ENCODE measurements around the gene ABI1. TPM values are rescaled to one million over a fixed set of nuclear protein-coding genes. Genes with fewer than 3 reads are reported as not detected.
A peak's percentile ranks its signal among the peaks of the same experiment; 100 is the strongest.

The ABI1 gene
- total and polyA plus RNA-seq, 2 of the 4 experiments (the other 2 are of a cell fraction): 49.6 to 71.3 TPM

- CTCF ChIA-PET: interaction anchor here (0.5 to 4.5 kb wide), 12 partner anchors 11 to 613 kb away, joined by 3 to 44 read pairs (median 3); partner anchors contain the start of gene ABI1
- Histone ChIP-seq H2BK20ac (ENCODE audit: low read depth, low read length) (no peak overlapping the region), H3K4me2 (ENCODE audit: low read depth, low read length) (no peak overlapping the region), H3K9me3 (ENCODE audit: control insufficient read depth, insufficient read depth, low read length) (no peaks in the 10 kb centered on the region), H2AFZ (replicated peaks; ENCODE audit: low read length, poor library complexity) (no peak overlapping the region), H3K4me1 (ENCODE audit: control insufficient read depth, insufficient read depth, low read length) (no peaks in the 10 kb centered on the region; the same call in 1 of the 2 replicates), H3K27ac (ENCODE audit: insufficient read depth, low read length) (no peak overlapping the region), H3K9me1 (ENCODE audit: insufficient read depth, low read length) (no peaks in the 10 kb centered on the region), H4K8ac (ENCODE audit: low read depth in 2 of 2, low read length in 2 of 2) (no peak overlapping the region), H2AK9ac (replicated peaks; ENCODE audit: low read depth, low read length, poor library complexity) (no peak overlapping the region), H2BK15ac (ENCODE audit: low read depth, low read length) (no peak overlapping the region), H3K9ac (ENCODE audit: low read depth, low read length) (no peak overlapping the region), H2AK5ac (ENCODE audit: low read depth, low read length) (no peak overlapping the region), H4K20me1 (ENCODE audit: insufficient read depth, low read length) (no peaks in the 10 kb centered on the region), H3K56ac (ENCODE audit: extremely low read depth, insufficient read depth, low read length) (no peak overlapping the region), H3K27me3 (ENCODE audit: control insufficient read depth, insufficient read depth, low read length) (peaks cover 9% of the 10 kb centered on the region), H2BK5ac (ENCODE audit: low read depth, low read length, poor library complexity, severe bottlenecking) (no peak overlapping the region), H3K36me3 (ENCODE audit: control insufficient read depth, insufficient read depth, low read length) (no peaks in the 10 kb centered on the region), H3K18ac (ENCODE audit: low read depth, low read length) (no peak overlapping the region), H4K5ac (ENCODE audit: low read depth, low read length) (no peak overlapping the region), H3K79me1 (ENCODE audit: low read depth in 1 of 2, low read length in 2 of 2) (no peaks in the 10 kb centered on the region), H4K91ac (ENCODE audit: insufficient read depth, low read depth, low read length) (no peak overlapping the region), H2BK120ac (ENCODE audit: low read depth, low read length) (no peak overlapping the region), H3K4ac (ENCODE audit: low read depth, low read length) (no peak overlapping the region), H3K14ac (replicated peaks; ENCODE audit: low read depth, low read length) (no peak overlapping the region), H3K23ac (ENCODE audit: low read depth, low read length) (no peak overlapping the region), H3K4me3 (ENCODE audit: insufficient read depth, low read depth, low read length) (no peak overlapping the region)
- in situ Hi-C loops (cut with MboI; ENCODE audit: low sequenced_read_pairs) (no loop called here), intact Hi-C loops (cut with micrococcal nuclease) (loop anchor here (1.0 kb wide), 3 partner anchors 155 to 274 kb away; no protein-coding TSS in a partner anchor), dilution Hi-C loops (cut with HindIII; ENCODE audit: low sequenced_read_pairs, unreplicated experiment) (no loop called here)
- peak; percentile 76 for DNase-seq
- BruUV-seq (replicated peaks): no TSS peak
- peak; percentile 91 for ATAC-seq (ENCODE audit: low read depth)
- no CpG with 5 or more reads among the region's 10 CpGs for WGBS, 2 experiments (ENCODE audit: extremely low coverage in 2 of 2, insufficient read length in 1 of 2)
- POLR2A ChIA-PET (ENCODE audit: unreplicated experiment): no interaction called here
- peak; percentile 91 for TF ChIP-seq CTCF (conservative IDR thresholded peaks at IDR 0.05; ENCODE audit: low read depth, low read length)
- no peak for TF ChIP-seq MAZ (IDR thresholded peaks at IDR 0.05; ENCODE audit: borderline replicate concordance, low read depth, low read length)
- peak; percentile 47; the same call in 1 of the 2 replicates for TF ChIP-seq CEBPB (IDR thresholded peaks at IDR 0.05; ENCODE audit: low read depth, low read length)
- no peak for TF ChIP-seq CHD1 (IDR thresholded peaks at IDR 0.05; ENCODE audit: low read depth, low read length)
- TF ChIP-seq NFE2L2 (IDR thresholded peaks at IDR 0.05; ENCODE audit: low read depth, low read length): no peak
- TF ChIP-seq SMC3 (IDR thresholded peaks at IDR 0.05; ENCODE audit: low read depth, low read length): peak; percentile 86
- TF ChIP-seq USF2 (IDR thresholded peaks at IDR 0.05; ENCODE audit: low read depth, low read length): no peak
- no peak for TF ChIP-seq RCOR1 (IDR thresholded peaks at IDR 0.05; ENCODE audit: insufficient replicate concordance, low read length)
- no peak for TF ChIP-seq ELK1 (IDR thresholded peaks at IDR 0.05; ENCODE audit: borderline replicate concordance, low read depth, low read length)
- TF ChIP-seq RFX5 (IDR thresholded peaks at IDR 0.05; ENCODE audit: low read depth, low read length): no peak
- peak; percentile 91 for TF ChIP-seq RAD21 (IDR thresholded peaks at IDR 0.05; ENCODE audit: low read length)
- TF ChIP-seq BHLHE40 (IDR thresholded peaks at IDR 0.05; ENCODE audit: low read depth, low read length): no peak
- no peak for TF ChIP-seq POLR2A (IDR thresholded peaks at IDR 0.05; ENCODE audit: low read depth, low read length)
- TF ChIP-seq FOS (IDR thresholded peaks at IDR 0.05; ENCODE audit: low read depth, low read length): no peak
- no peak for TF ChIP-seq MAFK (IDR thresholded peaks at IDR 0.05; ENCODE audit: low read depth, low read length)
Measured at GRCh38 chr10:26881600-26882331, 21.0 kb upstream of the ABI1 start.
